ENCODE results near the gene TBATA. TPM values are rescaled to one million over a fixed set of nuclear protein-coding genes. Genes with fewer than 3 reads are reported as not detected.

Gene TBATA
- total RNA-seq, 1 donor from 2014 or later, result not detected

GRCh38 chr10:70782086-70782745 lies 3.0 kb downstream of the TBATA start:
- Mint-ChIP-seq H3K9me3 (ENCODE audit: unreplicated experiment) (no peaks in the 10 kb centered on the region), H3K4me3 (ENCODE audit: unreplicated experiment) (no peak overlapping the region), H3K27me3 (ENCODE audit: unreplicated experiment) (peaks cover 6% of the 10 kb centered on the region), H3K27ac (ENCODE audit: unreplicated experiment) (no peak overlapping the region), H3K36me3 (ENCODE audit: unreplicated experiment) (no peaks in the 10 kb centered on the region), H3K4me1 (ENCODE audit: unreplicated experiment) (peaks cover 2% of the 10 kb centered on the region)
- TF ChIP-seq CTCF (IDR thresholded peaks at IDR 0.05), result no peak
- no peak for DNase-seq (ENCODE audit: extremely low spot score, unreplicated experiment)

- Mint-ChIP-seq H3K27me3 (ENCODE audit: unreplicated experiment) (peaks cover 6% of the 10 kb centered on the region), H3K4me3 (ENCODE audit: unreplicated experiment) (no peak overlapping the region), H3K27ac (ENCODE audit: unreplicated experiment) (no peak overlapping the region), H3K4me1 (ENCODE audit: unreplicated experiment) (no peaks in the 10 kb centered on the region), H3K36me3 (ENCODE audit: unreplicated experiment) (no peaks in the 10 kb centered on the region), H3K9me3 (ENCODE audit: unreplicated experiment) (no peaks in the 10 kb centered on the region)
- DNase-seq (ENCODE audit: extremely low spot score, unreplicated experiment), result no peak
- no peak for TF ChIP-seq CTCF (IDR thresholded peaks at IDR 0.05)
These were observed 3.6 kb downstream of the TBATA start for GRCh38 chr10:70781461-70782051.

GRCh38 chr10:70780772-70781171 lies 4.4 kb downstream of the TBATA start:
- Mint-ChIP-seq H3K27me3 (ENCODE audit: unreplicated experiment) (peaks cover 6% of the 10 kb centered on the region), H3K4me3 (ENCODE audit: unreplicated experiment) (no peak overlapping the region), H3K27ac (ENCODE audit: unreplicated experiment) (no peak overlapping the region), H3K4me1 (ENCODE audit: unreplicated experiment) (no peaks in the 10 kb centered on the region), H3K36me3 (ENCODE audit: unreplicated experiment) (no peaks in the 10 kb centered on the region), H3K9me3 (ENCODE audit: unreplicated experiment) (no peaks in the 10 kb centered on the region)
- no peak for TF ChIP-seq CTCF (IDR thresholded peaks at IDR 0.05)
- DNase-seq (ENCODE audit: extremely low spot score, unreplicated experiment), result no peak

- no peak for DNase-seq (ENCODE audit: extremely low spot score, unreplicated experiment)
- Mint-ChIP-seq H3K4me3 (ENCODE audit: unreplicated experiment) (no peak overlapping the region), H3K4me1 (ENCODE audit: unreplicated experiment) (no peaks in the 10 kb centered on the region), H3K27ac (ENCODE audit: unreplicated experiment) (no peak overlapping the region), H3K36me3 (ENCODE audit: unreplicated experiment) (no peaks in the 10 kb centered on the region), H3K27me3 (ENCODE audit: unreplicated experiment) (peaks cover 6% of the 10 kb centered on the region), H3K9me3 (ENCODE audit: unreplicated experiment) (no peaks in the 10 kb centered on the region)
- no peak for TF ChIP-seq CTCF (IDR thresholded peaks at IDR 0.05)
These were observed 4.8 kb downstream of the TBATA start for GRCh38 chr10:70780370-70780760.

GRCh38 chr10:70779511-70780369 lies 5.4 kb downstream of the TBATA start:
- Mint-ChIP-seq H3K4me3 (ENCODE audit: unreplicated experiment) (no peak overlapping the region), H3K27me3 (ENCODE audit: unreplicated experiment) (peaks cover 6% of the 10 kb centered on the region), H3K36me3 (ENCODE audit: unreplicated experiment) (no peaks in the 10 kb centered on the region), H3K4me1 (ENCODE audit: unreplicated experiment) (no peaks in the 10 kb centered on the region), H3K27ac (ENCODE audit: unreplicated experiment) (no peak overlapping the region), H3K9me3 (ENCODE audit: unreplicated experiment) (no peaks in the 10 kb centered on the region)
- DNase-seq (ENCODE audit: extremely low spot score, unreplicated experiment), result no peak
- TF ChIP-seq CTCF (IDR thresholded peaks at IDR 0.05), result no peak

Measured in osteocyte (in vitro differentiated cells).